Measurements from ENCODE around the gene ATP5IF1. TPM values are rescaled to one million over a fixed set of nuclear protein-coding genes. Genes with fewer than 3 reads are reported as not detected.

The ATP5IF1 gene
- total and polyA plus RNA-seq, 2 of the 13 experiments (the other 11 are each of a cell fraction or from before 2014, with no cell fraction given): 97.7 to 131 TPM

DNA sequence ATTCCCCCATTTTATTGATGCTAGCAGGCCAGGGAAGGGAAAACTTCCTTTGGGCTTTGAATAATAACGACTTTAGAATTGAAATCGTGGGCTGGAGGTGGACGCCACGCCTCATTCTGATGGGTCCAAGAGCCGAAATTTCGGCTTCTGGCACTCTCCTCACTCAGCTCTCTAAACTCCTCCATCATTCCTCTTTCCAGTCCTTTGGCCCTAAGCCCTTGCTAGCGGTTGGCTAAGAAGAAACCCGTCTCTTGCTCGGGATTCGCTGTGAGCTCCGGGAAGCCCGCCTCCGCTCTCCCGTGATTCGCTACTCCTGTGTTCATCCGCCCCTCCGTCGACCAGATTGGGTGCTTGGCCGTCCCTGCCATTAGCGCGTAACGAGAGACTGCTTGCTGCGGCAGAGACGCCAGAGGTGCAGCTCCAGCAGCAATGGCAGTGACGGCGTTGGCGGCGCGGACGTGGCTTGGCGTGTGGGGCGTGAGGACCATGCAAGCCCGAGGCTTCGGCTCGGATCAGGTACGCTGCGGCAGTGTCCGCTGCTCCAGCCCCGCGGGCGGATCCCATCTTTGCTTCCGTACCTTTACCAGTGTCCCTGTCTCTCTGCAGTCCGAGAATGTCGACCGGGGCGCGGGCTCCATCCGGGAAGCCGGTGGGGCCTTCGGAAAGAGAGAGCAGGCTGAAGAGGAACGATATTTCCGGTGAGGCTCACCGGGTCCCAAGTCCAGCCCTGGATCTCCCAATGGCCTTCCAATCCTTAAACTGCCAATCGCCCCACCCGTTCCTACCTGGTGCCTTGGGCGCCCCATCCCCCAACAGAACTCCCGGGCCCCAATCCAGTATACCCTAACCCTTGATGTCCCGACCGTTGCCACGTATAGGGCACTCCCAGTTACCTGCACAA, at the start of gene ATP5IF1 (continued):
- TF ChIP-seq, protein P1, sequence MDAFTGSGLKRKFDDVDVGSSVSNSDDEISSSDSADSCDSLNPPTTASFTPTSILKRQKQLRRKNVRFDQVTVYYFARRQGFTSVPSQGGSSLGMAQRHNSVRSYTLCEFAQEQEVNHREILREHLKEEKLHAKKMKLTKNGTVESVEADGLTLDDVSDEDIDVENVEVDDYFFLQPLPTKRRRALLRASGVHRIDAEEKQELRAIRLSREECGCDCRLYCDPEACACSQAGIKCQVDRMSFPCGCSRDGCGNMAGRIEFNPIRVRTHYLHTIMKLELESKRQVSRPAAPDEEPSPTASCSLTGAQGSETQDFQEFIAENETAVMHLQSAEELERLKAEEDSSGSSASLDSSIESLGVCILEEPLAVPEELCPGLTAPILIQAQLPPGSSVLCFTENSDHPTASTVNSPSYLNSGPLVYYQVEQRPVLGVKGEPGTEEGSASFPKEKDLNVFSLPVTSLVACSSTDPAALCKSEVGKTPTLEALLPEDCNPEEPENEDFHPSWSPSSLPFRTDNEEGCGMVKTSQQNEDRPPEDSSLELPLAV (CRISPR knock-in tag; conservative IDR thresholded peaks at IDR 0.05; ENCODE audit: low read depth): no peak
- TF ChIP-seq, protein P2, sequence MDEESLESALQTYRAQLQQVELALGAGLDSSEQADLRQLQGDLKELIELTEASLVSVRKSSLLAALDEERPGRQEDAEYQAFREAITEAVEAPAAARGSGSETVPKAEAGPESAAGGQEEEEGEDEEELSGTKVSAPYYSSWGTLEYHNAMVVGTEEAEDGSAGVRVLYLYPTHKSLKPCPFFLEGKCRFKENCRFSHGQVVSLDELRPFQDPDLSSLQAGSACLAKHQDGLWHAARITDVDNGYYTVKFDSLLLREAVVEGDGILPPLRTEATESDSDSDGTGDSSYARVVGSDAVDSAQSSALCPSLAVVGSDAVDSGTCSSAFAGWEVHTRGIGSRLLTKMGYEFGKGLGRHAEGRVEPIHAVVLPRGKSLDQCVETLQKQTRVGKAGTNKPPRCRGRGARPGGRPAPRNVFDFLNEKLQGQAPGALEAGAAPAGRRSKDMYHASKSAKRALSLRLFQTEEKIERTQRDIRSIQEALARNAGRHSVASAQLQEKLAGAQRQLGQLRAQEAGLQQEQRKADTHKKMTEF (CRISPR knock-in tag; IDR thresholded peaks at IDR 0.05): peak; percentile 74
- TF ChIP-seq, protein P3, sequence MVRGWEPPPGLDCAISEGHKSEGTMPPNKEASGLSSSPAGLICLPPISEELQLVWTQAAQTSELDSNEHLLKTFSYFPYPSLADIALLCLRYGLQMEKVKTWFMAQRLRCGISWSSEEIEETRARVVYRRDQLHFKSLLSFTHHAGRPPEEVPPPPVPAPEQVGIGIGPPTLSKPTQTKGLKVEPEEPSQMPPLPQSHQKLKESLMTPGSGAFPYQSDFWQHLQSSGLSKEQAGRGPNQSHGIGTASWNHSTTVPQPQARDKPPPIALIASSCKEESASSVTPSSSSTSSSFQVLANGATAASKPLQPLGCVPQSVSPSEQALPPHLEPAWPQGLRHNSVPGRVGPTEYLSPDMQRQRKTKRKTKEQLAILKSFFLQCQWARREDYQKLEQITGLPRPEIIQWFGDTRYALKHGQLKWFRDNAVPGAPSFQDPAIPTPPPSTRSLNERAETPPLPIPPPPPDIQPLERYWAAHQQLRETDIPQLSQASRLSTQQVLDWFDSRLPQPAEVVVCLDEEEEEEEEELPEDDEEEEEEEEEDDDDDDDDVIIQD (CRISPR knock-in tag; IDR thresholded peaks at IDR 0.05; ENCODE audit: low read depth): no peak; the same call in 1 of the 2 replicates
- TF ChIP-seq, protein P4, sequence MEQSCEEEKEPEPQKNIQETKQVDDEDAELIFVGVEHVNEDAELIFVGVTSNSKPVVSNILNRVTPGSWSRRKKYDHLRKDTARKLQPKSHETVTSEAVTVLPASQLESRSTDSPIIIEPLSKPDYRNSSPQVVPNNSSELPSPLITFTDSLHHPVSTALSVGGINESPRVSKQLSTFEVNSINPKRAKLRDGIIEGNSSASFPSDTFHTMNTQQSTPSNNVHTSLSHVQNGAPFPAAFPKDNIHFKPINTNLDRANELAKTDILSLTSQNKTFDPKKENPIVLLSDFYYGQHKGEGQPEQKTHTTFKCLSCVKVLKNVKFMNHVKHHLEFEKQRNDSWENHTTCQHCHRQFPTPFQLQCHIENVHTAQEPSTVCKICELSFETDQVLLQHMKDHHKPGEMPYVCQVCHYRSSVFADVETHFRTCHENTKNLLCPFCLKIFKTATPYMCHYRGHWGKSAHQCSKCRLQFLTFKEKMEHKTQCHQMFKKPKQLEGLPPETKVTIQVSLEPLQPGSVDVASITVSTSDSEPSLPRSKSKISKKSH (CRISPR knock-in tag; IDR thresholded peaks at IDR 0.05; ENCODE audit: borderline replicate concordance): peak; percentile 67; the same call in 1 of the 2 replicates
- TF ChIP-seq ZNF720 (CRISPR knock-in tag; IDR thresholded peaks at IDR 0.05) (no peak), ZFY (CRISPR knock-in tag; IDR thresholded peaks at IDR 0.05) (peak; percentile 83), ZNF790 (CRISPR knock-in tag; IDR thresholded peaks at IDR 0.05; ENCODE audit: borderline replicate concordance) (peak; percentile 27; the same call in 1 of the 2 replicates), RARG (CRISPR knock-in tag; IDR thresholded peaks at IDR 0.05; ENCODE audit: low read depth) (peak; percentile 50; the same call in 1 of the 2 replicates), NFRKB (IDR thresholded peaks at IDR 0.05) (no peak), ATRX (CRISPR knock-in tag; IDR thresholded peaks at IDR 0.05; ENCODE audit: borderline replicate concordance) (no peak), TRIM24 (CRISPR knock-in tag; IDR thresholded peaks at IDR 0.05) (no peak), ZNF33B (CRISPR knock-in tag; IDR thresholded peaks at IDR 0.05) (no peak), MIER2 (CRISPR knock-in tag; IDR thresholded peaks at IDR 0.05) (no peak; the same call in 1 of the 2 replicates), CHD4 (IDR thresholded peaks at IDR 0.05; ENCODE audit: borderline replicate concordance, low read length) (no peak), HDAC1 (CRISPR knock-in tag; IDR thresholded peaks at IDR 0.05) (peak; percentile 57), SIX4 (CRISPR knock-in tag; IDR thresholded peaks at IDR 0.05) (no peak), SAP130 (CRISPR knock-in tag; IDR thresholded peaks at IDR 0.05; ENCODE audit: low read depth) (peak; percentile 93)
- TF ChIP-seq, protein P5, sequence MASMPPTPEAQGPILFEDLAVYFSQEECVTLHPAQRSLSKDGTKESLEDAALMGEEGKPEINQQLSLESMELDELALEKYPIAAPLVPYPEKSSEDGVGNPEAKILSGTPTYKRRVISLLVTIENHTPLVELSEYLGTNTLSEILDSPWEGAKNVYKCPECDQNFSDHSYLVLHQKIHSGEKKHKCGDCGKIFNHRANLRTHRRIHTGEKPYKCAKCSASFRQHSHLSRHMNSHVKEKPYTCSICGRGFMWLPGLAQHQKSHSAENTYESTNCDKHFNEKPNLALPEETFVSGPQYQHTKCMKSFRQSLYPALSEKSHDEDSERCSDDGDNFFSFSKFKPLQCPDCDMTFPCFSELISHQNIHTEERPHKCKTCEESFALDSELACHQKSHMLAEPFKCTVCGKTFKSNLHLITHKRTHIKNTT (CRISPR knock-in tag; IDR thresholded peaks at IDR 0.05): no peak
- TF ChIP-seq, protein P6, sequence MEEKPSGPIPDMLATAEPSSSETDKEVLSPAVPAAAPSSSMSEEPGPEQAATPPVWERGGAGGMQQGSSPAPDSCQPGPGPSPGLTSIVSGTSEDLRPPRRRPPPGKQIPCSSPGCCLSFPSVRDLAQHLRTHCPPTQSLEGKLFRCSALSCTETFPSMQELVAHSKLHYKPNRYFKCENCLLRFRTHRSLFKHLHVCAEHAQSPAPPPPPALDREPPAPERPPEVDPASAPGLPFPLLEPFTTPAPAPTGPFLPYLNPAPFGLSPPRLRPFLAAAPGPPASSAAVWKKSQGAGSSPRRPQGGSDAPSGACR (CRISPR knock-in tag; IDR thresholded peaks at IDR 0.05): no peak
- TF ChIP-seq, protein P7, sequence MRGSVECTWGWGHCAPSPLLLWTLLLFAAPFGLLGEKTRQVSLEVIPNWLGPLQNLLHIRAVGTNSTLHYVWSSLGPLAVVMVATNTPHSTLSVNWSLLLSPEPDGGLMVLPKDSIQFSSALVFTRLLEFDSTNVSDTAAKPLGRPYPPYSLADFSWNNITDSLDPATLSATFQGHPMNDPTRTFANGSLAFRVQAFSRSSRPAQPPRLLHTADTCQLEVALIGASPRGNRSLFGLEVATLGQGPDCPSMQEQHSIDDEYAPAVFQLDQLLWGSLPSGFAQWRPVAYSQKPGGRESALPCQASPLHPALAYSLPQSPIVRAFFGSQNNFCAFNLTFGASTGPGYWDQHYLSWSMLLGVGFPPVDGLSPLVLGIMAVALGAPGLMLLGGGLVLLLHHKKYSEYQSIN (CRISPR knock-in tag; IDR thresholded peaks at IDR 0.05; ENCODE audit: borderline replicate concordance): no peak; the same call in 1 of the 2 replicates

Data from HepG2 (cell line).